ENCODE results near the gene IGFBP2. TPM values are rescaled to one million over a fixed set of nuclear protein-coding genes. Genes with fewer than 3 reads are reported as not detected.
A peak's percentile ranks its signal among the peaks of the same experiment; 100 is the strongest.

IGFBP2 gene
- total and polyA plus RNA-seq, 4 experiments from 2014 or later, result not detected

- Mint-ChIP-seq H3K9me3 (peaks cover 0 to 5% (median 0%) of the 10 kb centered on the region in 8 donors), H3K36me3 (no peaks in the 10 kb centered on the region), H3K4me1 (peaks cover 0 to under 1% (median 0%) of the 10 kb centered on the region in 4 donors), H3K4me3 (no peak overlapping the region), H3K27ac (no peak overlapping the region), H3K27me3 (peaks cover 1 to 13% of the 10 kb centered on the region in 2 donors)
- no peaks in the 10 kb centered on the region for H3K36me3 ChIP-seq (ENCODE audit: insufficient read depth, low read length)
- intact Hi-C loops (cut with micrococcal nuclease), result no loop called here
- CTCF ChIA-PET (ENCODE audit: partially characterized antibody), result no interaction called here
- no peak for DNase-seq
- no peak overlapping the region for H3K4me3 ChIP-seq (ENCODE audit: low read length in 2 of 2)
- POLR2A ChIA-PET (ENCODE audit: partially characterized antibody), result no interaction called here
- no peaks in the 10 kb centered on the region for H3K4me1 ChIP-seq (ENCODE audit: insufficient read depth, low read length)
- H3K27ac ChIP-seq (ENCODE audit: low read depth, low read length), result no peak overlapping the region
- no peaks in the 10 kb centered on the region for H3K9me3 ChIP-seq (ENCODE audit: control insufficient read depth in 1 of 2, low read length in 2 of 2)
- no peaks in the 10 kb centered on the region for H3K27me3 ChIP-seq (ENCODE audit: insufficient read depth, low read length)
Observed at GRCh38 chr2:216626168-216626874, 6.9 kb upstream of the IGFBP2 start.

GRCh38 chr2:216626875-216627245 lies 6.4 kb upstream of the IGFBP2 start:
- ChIA-PET CTCF (ENCODE audit: partially characterized antibody) (no interaction called here), POLR2A (ENCODE audit: partially characterized antibody) (no interaction called here)
- Histone ChIP-seq H3K27me3 (ENCODE audit: insufficient read depth, low read length) (no peaks in the 10 kb centered on the region), H3K4me3 (ENCODE audit: low read length in 2 of 2) (no peak overlapping the region), H3K36me3 (ENCODE audit: insufficient read depth, low read length) (no peaks in the 10 kb centered on the region), H3K27ac (ENCODE audit: low read depth, low read length) (no peak overlapping the region), H3K4me1 (ENCODE audit: insufficient read depth, low read length) (no peaks in the 10 kb centered on the region), H3K9me3 (ENCODE audit: control insufficient read depth in 1 of 2, low read length in 2 of 2) (no peaks in the 10 kb centered on the region)
- Mint-ChIP-seq H3K36me3 (no peaks in the 10 kb centered on the region), H3K4me3 (no peak overlapping the region), H3K27me3 (peaks cover 5 to 13% of the 10 kb centered on the region in 2 donors), H3K4me1 (peaks cover 0 to 1% (median 0%) of the 10 kb centered on the region in 4 donors), H3K27ac (no peak overlapping the region), H3K9me3 (peaks cover 0 to 5% (median 0%) of the 10 kb centered on the region in 8 donors)
- intact Hi-C loops (cut with micrococcal nuclease), result no loop called here
- no peak for DNase-seq

- CTCF ChIA-PET (ENCODE audit: partially characterized antibody), result no interaction called here
- no peaks in the 10 kb centered on the region for H3K36me3 Mint-ChIP-seq
- no peak overlapping the region for H3K27ac Mint-ChIP-seq
- peaks cover 0 to 5% (median 0%) of the 10 kb centered on the region in 8 donors for H3K9me3 Mint-ChIP-seq
- peaks cover 9 to 18% (median 15%) of the 10 kb centered on the region in 4 donors for H3K4me1 Mint-ChIP-seq
- Histone ChIP-seq H3K36me3 (ENCODE audit: insufficient read depth, low read length) (no peaks in the 10 kb centered on the region), H3K4me1 (ENCODE audit: insufficient read depth, low read length) (no peaks in the 10 kb centered on the region), H3K27ac (ENCODE audit: low read depth, low read length) (no peak overlapping the region), H3K27me3 (ENCODE audit: insufficient read depth, low read length) (peaks cover 5% of the 10 kb centered on the region), H3K4me3 (ENCODE audit: low read length in 2 of 2) (no peak overlapping the region), H3K9me3 (ENCODE audit: control insufficient read depth in 1 of 2, low read length in 2 of 2) (no peaks in the 10 kb centered on the region)
- H3K27me3 Mint-ChIP-seq, result peaks cover 23 to 25% of the 10 kb centered on the region in 2 donors
- no peak for DNase-seq
- no peak overlapping the region for H3K4me3 Mint-ChIP-seq
- intact Hi-C loops (cut with micrococcal nuclease), result no loop called here
- POLR2A ChIA-PET (ENCODE audit: partially characterized antibody), result no interaction called here
Observed at GRCh38 chr2:216629784-216630183, 3.4 kb upstream of the IGFBP2 start.

- Mint-ChIP-seq H3K36me3 (no peaks in the 10 kb centered on the region), H3K9me3 (peaks cover 0 to 2% (median 0%) of the 10 kb centered on the region in 8 donors), H3K4me3 (peak overlapping the region; percentile 66 to 83 (median 74)), H3K4me1 (peaks cover 15 to 28% (median 23%) of the 10 kb centered on the region in 4 donors), H3K27me3 (peaks cover 40 to 44% of the 10 kb centered on the region in 2 donors), H3K27ac (peak overlapping the region in 1 of 7 donors; percentile 12)
- H3K9me3 ChIP-seq (ENCODE audit: control insufficient read depth in 1 of 2, low read length in 2 of 2), result no peaks in the 10 kb centered on the region
- ChIA-PET POLR2A (ENCODE audit: partially characterized antibody) (no interaction called here), CTCF (ENCODE audit: partially characterized antibody) (no interaction called here)
- no peak overlapping the region for H3K27ac ChIP-seq (ENCODE audit: low read depth, low read length)
- intact Hi-C loops (cut with micrococcal nuclease), result no loop called here
- H3K36me3 ChIP-seq (ENCODE audit: insufficient read depth, low read length), result no peaks in the 10 kb centered on the region
- H3K4me3 ChIP-seq (ENCODE audit: low read length in 2 of 2), result no peak overlapping the region
- peaks cover 13% of the 10 kb centered on the region for H3K27me3 ChIP-seq (ENCODE audit: insufficient read depth, low read length)
- DNase-seq, result no peak
- no peaks in the 10 kb centered on the region for H3K4me1 ChIP-seq (ENCODE audit: insufficient read depth, low read length)
Observed at GRCh38 chr2:216632346-216632951, 771 bp upstream of the IGFBP2 start.

- Histone ChIP-seq H3K4me1 (ENCODE audit: insufficient read depth, low read length) (no peaks in the 10 kb centered on the region), H3K36me3 (ENCODE audit: insufficient read depth, low read length) (no peaks in the 10 kb centered on the region), H3K27me3 (ENCODE audit: insufficient read depth, low read length) (peaks cover 13% of the 10 kb centered on the region), H3K27ac (ENCODE audit: low read depth, low read length) (no peak overlapping the region), H3K9me3 (ENCODE audit: control insufficient read depth in 1 of 2, low read length in 2 of 2) (no peaks in the 10 kb centered on the region), H3K4me3 (ENCODE audit: low read length in 2 of 2) (no peak overlapping the region)
- Mint-ChIP-seq H3K36me3 (no peaks in the 10 kb centered on the region), H3K9me3 (peaks cover 0 to 2% (median 0%) of the 10 kb centered on the region in 8 donors), H3K27me3 (peaks cover 41 to 46% of the 10 kb centered on the region in 2 donors), H3K4me3 (peak overlapping the region; percentile 17 to 77 (median 64)), H3K27ac (no peak overlapping the region), H3K4me1 (peaks cover 15 to 29% (median 24%) of the 10 kb centered on the region in 4 donors)
- CTCF ChIA-PET (ENCODE audit: partially characterized antibody), result no interaction called here
- POLR2A ChIA-PET (ENCODE audit: partially characterized antibody), result no interaction called here
- intact Hi-C loops (cut with micrococcal nuclease), result no loop called here
- no peak for DNase-seq
Observed at GRCh38 chr2:216633616-216634369, 573 bp downstream of the IGFBP2 start.

- no peaks in the 10 kb centered on the region for H3K36me3 Mint-ChIP-seq
- peaks cover 0 to 2% (median 0%) of the 10 kb centered on the region in 8 donors for H3K9me3 Mint-ChIP-seq
- peak overlapping the region in 7 of 8 donors; percentile 33 to 77 (median 65) for H3K4me3 Mint-ChIP-seq
- no peak overlapping the region for H3K27ac Mint-ChIP-seq
- H3K27me3 ChIP-seq (ENCODE audit: insufficient read depth, low read length), result peaks cover 13% of the 10 kb centered on the region
- CTCF ChIA-PET (ENCODE audit: partially characterized antibody), result interaction anchor here (0.6 kb wide), 1 partner anchor 33 kb away, joined by 3 read pairs; no protein-coding TSS in a partner anchor
- H3K36me3 ChIP-seq (ENCODE audit: insufficient read depth, low read length), result no peaks in the 10 kb centered on the region
- no peaks in the 10 kb centered on the region for H3K4me1 ChIP-seq (ENCODE audit: insufficient read depth, low read length)
- H3K4me3 ChIP-seq (ENCODE audit: low read length in 2 of 2), result no peak overlapping the region
- no peak overlapping the region for H3K27ac ChIP-seq (ENCODE audit: low read depth, low read length)
- intact Hi-C loops (cut with micrococcal nuclease), result no loop called here
- H3K9me3 ChIP-seq (ENCODE audit: control insufficient read depth in 1 of 2, low read length in 2 of 2), result no peaks in the 10 kb centered on the region
- peaks cover 41 to 46% of the 10 kb centered on the region in 2 donors for H3K27me3 Mint-ChIP-seq
- H3K4me1 Mint-ChIP-seq, result peaks cover 15 to 29% (median 24%) of the 10 kb centered on the region in 4 donors
- POLR2A ChIA-PET (ENCODE audit: partially characterized antibody), result no interaction called here
- DNase-seq, result no peak
Observed at GRCh38 chr2:216634370-216635148, 1.3 kb downstream of the IGFBP2 start.

All from CD4-positive, alpha-beta memory T cell (primary cell).